Chondrocyte (in vitro differentiated cells): ENCODE results near the gene PGC. TPM values are rescaled to one million over a fixed set of nuclear protein-coding genes. Genes with fewer than 3 reads are reported as not detected.

Experiments used
- DNase-seq: peaks from one replicate; pipeline ENCODE4 v3.0.0; 2021; ENCODE audit warnings: mixed read lengths, low spot score
- H3K27ac Mint-ChIP-seq: one replicate; pipeline ENCODE4 v1.8.0; 2021; ENCODE audit warnings: mild to moderate bottlenecking, moderate library complexity, mixed read lengths; ENCODE audit not compliant: unreplicated experiment
- H3K27me3 Mint-ChIP-seq: 2 replicates; pipeline ENCODE4 v1.8.0; 2021; ENCODE audit warnings: low read depth, mixed read lengths
- H3K36me3 Mint-ChIP-seq: 2 replicates; pipeline ENCODE4 v1.8.0; 2021; ENCODE audit warnings: low read depth, mixed read lengths
- H3K4me1 Mint-ChIP-seq: 2 replicates; pipeline ENCODE4 v1.8.0; 2021; ENCODE audit warnings: low read depth, mild to moderate bottlenecking, mixed read lengths
- H3K4me3 Mint-ChIP-seq: one replicate; pipeline ENCODE4 v1.8.0; 2021; ENCODE audit warnings: mild to moderate bottlenecking, moderate library complexity, mixed read lengths; ENCODE audit not compliant: unreplicated experiment
- H3K9me3 Mint-ChIP-seq: 2 replicates; pipeline ENCODE4 v1.8.0; 2021; ENCODE audit warnings: low read depth, mixed read lengths
- total RNA-seq: library from RNA; stranded (reverse); gene quantifications from 3 replicates; pipeline ENCODE4 v1.2.1, GENCODE V29; 2021
- TF ChIP-seq, protein P1 (sequence below): fragments of 200-600 bp; sonication (generic); IDR thresholded peaks from 2 replicates; pipeline ENCODE4 v1.5.0; 2021; ENCODE audit warnings: antibody characterized with exemption, mild to moderate bottlenecking, moderate library complexity

PGC gene
- total RNA-seq, 1 donor from 2014 or later = not detected

- peaks cover 40% of the 10 kb centered on the region for H3K4me1 Mint-ChIP-seq
- no peak overlapping the region for H3K4me3 Mint-ChIP-seq
- TF ChIP-seq, protein P1, sequence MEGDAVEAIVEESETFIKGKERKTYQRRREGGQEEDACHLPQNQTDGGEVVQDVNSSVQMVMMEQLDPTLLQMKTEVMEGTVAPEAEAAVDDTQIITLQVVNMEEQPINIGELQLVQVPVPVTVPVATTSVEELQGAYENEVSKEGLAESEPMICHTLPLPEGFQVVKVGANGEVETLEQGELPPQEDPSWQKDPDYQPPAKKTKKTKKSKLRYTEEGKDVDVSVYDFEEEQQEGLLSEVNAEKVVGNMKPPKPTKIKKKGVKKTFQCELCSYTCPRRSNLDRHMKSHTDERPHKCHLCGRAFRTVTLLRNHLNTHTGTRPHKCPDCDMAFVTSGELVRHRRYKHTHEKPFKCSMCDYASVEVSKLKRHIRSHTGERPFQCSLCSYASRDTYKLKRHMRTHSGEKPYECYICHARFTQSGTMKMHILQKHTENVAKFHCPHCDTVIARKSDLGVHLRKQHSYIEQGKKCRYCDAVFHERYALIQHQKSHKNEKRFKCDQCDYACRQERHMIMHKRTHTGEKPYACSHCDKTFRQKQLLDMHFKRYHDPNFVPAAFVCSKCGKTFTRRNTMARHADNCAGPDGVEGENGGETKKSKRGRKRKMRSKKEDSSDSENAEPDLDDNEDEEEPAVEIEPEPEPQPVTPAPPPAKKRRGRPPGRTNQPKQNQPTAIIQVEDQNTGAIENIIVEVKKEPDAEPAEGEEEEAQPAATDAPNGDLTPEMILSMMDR = no peak
- no peak for DNase-seq
- no peaks in the 10 kb centered on the region for H3K36me3 Mint-ChIP-seq
- no peaks in the 10 kb centered on the region for H3K9me3 Mint-ChIP-seq
- H3K27me3 Mint-ChIP-seq = no peaks in the 10 kb centered on the region
- H3K27ac Mint-ChIP-seq = peak overlapping the region; percentile 81
Measured at GRCh38 chr6:41705311-41705995, 41.7 kb downstream of the PGC start.

DNA sequence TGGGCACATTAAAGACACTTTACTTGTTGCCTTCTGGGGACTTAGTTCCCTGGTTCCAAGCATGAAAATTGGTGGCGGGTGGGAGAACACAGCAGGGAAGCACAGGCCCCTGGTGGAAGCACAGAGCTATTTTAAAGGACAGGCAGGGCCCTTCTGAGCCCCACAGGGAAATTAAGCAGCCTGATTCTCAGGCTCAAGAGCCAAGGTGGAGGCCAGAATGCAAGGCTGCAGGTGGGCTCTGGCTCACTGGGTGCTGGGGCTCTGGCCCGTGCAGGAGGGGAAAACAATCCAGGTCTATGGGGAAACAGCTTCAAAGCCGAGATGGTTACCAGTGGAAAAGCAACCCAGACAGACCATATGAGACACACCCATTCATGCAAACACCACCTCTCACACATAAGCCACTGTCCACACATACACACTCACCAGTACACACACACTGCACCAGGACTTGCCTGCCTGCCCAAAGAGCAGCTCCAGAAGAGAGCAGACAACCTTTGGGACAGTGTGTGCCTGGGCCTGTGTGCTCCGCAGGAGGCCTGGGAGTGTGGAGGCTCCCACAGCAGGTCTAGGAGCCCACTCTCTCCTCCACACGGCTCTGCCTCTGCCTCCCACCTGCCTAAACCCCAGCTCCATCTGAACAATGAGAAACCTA is 42.4 kb downstream of the PGC start:
- Mint-ChIP-seq H3K4me1 (peaks cover 44% of the 10 kb centered on the region), H3K27me3 (no peaks in the 10 kb centered on the region), H3K27ac (peak overlapping the region; percentile 47), H3K36me3 (no peaks in the 10 kb centered on the region), H3K4me3 (no peak overlapping the region), H3K9me3 (no peaks in the 10 kb centered on the region)
- TF ChIP-seq, protein P1 = no peak
- no peak for DNase-seq

- DNase-seq = no peak
- Mint-ChIP-seq H3K4me1 (peaks cover 52% of the 10 kb centered on the region), H3K36me3 (no peaks in the 10 kb centered on the region), H3K27ac (no peak overlapping the region), H3K4me3 (no peak overlapping the region), H3K27me3 (no peaks in the 10 kb centered on the region), H3K9me3 (no peaks in the 10 kb centered on the region)
- TF ChIP-seq, protein P1 = no peak
Measured at GRCh38 chr6:41704028-41704427, 43.2 kb downstream of the PGC start.

DNA sequence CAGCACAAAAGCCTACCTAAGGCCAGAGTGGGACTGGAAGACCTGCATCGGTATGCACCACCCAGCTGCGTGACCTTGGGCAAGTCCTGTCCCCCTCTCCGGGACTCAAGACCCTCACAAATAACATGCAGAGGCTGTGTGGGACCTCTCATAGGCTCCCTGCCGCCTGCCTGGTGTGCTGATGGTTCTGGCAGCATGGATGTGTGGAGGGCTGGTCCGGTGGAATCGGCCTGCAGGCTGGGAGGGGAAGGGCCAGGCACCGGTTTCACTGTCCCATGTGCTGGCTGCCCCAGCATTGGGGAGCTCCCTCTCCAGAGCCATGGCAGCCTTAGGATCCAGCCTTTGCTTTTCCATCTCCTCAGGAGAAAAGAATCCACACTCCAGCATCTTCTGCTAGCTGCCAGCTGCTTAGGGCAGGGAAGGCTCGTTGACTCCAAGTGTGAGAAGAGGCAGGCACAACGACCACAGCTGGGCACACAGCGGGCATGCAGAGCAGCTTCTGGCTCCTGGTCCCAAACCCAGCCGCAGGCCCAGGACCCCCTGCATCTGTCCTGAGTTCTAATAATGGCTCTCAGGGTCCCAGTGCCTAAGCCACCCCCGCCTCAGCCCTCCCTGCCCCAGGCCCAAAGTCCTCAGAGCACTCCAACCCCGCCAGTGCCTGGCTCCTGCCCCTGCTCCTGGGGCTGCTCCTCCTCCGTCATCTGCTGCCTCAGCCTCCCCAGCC is 44.3 kb downstream of the PGC start:
- peaks cover 63% of the 10 kb centered on the region for H3K4me1 Mint-ChIP-seq
- no peaks in the 10 kb centered on the region for H3K27me3 Mint-ChIP-seq
- TF ChIP-seq, protein P1 = no peak
- H3K4me3 Mint-ChIP-seq = no peak overlapping the region
- DNase-seq = no peak
- no peaks in the 10 kb centered on the region for H3K36me3 Mint-ChIP-seq
- no peak overlapping the region for H3K27ac Mint-ChIP-seq
- no peaks in the 10 kb centered on the region for H3K9me3 Mint-ChIP-seq

GRCh38 chr6:41702089-41702745 is 45.0 kb downstream of the PGC start:
- Mint-ChIP-seq H3K36me3 (no peaks in the 10 kb centered on the region), H3K27ac (no peak overlapping the region), H3K4me1 (peaks cover 66% of the 10 kb centered on the region), H3K27me3 (no peaks in the 10 kb centered on the region), H3K9me3 (no peaks in the 10 kb centered on the region), H3K4me3 (no peak overlapping the region)
- DNase-seq = no peak
- TF ChIP-seq, protein P1 = no peak
